NCI-H774 (cell line): ENCODE measurements around the gene HNRNPK.

Experiments used
- DNase-seq: peaks from one replicate; lab custom pipeline; 2025; lab: John Stamatoyannopoulos, UW

HNRNPK gene

GRCh38 chr9:83979812-83980394 is at the start of gene HNRNPK:
Gene HNRNPK, minus strand, starts transcription at chr9:83980215. Its CDS starts 1,963 bp downstream, at chr9:83978252.
- peak; percentile 97 for DNase-seq

GRCh38 chr9:84027201-84027600 is 47.2 kb upstream of the HNRNPK start:
- DNase-seq: no peak

DNA sequence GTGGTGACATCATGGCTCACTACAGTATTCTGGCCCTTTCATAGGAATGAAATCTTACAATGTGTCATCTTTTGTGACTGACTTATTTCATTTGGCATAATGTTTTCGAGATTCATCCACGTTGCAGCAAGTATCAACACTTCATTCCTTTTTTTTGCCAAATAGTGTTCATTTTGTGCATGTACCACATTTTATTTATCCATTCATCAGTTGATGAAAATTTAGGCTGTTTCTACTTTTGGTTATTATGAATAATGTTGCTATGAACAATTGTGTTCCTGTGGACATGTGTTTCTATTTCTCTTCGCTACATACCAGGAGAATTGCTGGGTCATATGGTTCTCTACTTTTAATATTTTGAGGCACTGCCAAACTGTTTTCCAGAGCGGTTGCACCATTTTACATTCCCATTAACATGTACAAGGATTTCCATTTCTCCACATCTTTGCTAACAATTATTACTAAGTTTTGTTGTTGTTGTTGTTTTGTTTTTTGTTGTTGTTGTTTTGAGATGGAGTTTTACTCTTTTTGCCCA is 44.1 kb upstream of the HNRNPK start:
- DNase-seq: no peak

DNA sequence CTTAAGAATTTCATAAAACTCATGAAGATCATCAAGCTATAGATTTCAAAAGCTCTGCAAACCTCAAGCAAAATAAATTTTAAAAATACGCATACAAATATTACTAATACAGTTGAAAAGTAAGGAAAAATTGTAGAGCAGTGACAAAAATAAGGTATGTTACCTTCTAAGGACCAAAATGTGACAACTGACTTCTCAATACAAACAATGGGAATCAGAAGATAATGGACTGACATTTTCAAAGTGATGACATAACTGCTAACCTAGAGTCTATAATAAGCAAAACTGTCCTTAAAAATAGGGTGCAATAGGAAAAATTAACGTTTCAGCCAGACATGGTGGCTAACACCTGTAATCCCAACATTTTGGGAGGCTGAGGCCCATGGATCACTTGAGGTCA is 27.6 kb upstream of the HNRNPK start:
- DNase-seq: no peak

DNA sequence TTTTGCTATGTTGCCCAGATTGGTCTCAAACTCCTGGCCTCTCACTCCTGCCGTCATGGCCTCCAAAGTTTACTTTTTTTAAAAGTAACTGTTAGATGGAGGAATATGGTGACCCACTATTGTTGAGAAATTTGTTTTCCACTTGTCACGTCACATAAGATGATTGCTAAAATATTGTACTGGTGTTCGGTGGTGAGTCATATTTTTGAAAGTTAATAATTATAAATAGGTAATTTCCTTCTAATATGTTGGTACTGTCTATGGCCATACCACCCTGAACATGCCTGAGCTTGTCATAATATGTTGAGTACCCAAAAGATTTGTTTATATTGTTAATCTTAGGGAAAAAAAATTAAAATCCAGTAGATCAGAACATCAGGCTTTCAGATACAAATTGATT is 23.2 kb upstream of the HNRNPK start:
- DNase-seq: no peak

GRCh38 chr9:84002344-84002743 is 22.3 kb upstream of the HNRNPK start:
- no peak for DNase-seq

- DNase-seq: no peak
These were observed 21.6 kb upstream of the HNRNPK start for GRCh38 chr9:84001621-84002020.

- no peak for DNase-seq
These were observed 20.2 kb upstream of the HNRNPK start for GRCh38 chr9:84000186-84000585.

- DNase-seq: no peak
These were observed 19.3 kb upstream of the HNRNPK start for GRCh38 chr9:83999141-83999918.

DNA sequence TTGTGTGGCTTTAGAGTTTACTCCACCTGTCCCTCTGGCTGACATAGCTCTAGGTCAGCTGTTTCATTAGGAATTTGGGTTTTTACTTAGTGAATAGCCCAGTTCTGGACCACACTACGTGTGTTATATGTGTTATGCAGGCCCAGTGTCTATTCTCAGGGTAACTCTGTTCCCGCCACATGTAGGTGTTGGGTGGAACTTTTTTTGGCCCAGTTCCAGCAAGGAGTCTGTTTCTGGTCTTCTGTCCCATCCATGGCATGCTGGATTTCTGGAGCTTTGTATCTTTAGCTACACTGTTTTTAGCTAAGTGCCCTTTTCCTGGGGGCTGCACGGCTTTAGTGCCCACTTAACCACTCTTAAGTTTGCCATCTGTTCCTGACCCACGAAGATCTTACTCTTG is 16.1 kb upstream of the HNRNPK start:
- no peak for DNase-seq

DNA sequence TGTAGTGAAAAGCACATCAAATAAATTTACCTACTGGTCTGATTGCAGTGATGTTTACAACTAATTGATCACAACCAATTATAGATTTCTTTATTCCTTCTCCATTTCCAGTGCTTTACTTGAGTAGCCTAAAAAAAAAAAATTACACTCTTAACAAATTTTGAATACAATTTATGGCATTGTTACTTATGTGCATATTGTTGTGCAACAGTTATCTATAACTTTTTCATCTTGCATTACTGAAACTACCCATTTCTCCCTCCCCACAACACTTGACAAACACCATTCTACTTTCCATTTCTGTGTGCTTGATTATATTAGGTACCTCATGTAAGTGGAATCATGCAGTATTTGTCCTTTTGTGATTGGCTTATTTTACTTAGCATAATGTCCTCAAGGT is 12.9 kb upstream of the HNRNPK start:
- DNase-seq: no peak

DNA sequence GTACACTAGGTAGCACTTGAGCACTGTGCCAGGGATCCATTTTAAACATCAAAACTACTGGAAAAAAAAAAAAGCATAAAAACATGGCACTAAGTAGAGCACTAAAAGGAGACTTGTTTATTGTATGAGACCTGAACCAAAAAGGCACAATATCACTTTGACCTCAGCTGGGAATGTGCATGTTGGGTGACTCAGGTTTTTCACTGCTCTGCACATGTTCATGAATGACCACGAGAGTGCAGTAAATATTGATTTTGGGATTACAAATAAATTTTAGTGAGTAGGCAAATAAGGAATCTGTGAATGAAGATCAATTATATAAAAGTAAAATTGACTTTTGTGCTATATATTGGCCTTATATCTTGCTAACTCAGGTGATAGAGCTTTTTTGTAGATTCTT is 12.4 kb upstream of the HNRNPK start:
- peak; percentile 71 for DNase-seq

DNA sequence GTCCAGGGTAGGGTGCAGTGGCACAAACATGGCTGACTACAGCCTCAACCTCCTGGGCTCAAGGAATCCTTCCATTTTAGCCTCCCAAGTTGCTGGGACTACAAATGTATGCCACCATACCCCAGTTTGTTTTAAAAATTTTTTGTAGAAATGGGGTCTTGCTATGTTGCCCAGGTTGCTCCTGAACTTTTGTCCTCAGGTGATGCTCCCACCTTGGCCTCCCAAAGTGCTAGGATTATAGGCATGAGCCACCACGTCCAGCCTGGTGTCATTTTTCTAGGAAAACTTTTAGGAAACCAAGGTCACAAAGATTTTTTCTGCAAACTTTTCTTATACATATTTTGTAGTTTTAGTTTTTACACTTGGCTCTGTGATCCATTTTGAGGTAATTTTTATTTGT is 11.3 kb upstream of the HNRNPK start:
- no peak for DNase-seq

DNA sequence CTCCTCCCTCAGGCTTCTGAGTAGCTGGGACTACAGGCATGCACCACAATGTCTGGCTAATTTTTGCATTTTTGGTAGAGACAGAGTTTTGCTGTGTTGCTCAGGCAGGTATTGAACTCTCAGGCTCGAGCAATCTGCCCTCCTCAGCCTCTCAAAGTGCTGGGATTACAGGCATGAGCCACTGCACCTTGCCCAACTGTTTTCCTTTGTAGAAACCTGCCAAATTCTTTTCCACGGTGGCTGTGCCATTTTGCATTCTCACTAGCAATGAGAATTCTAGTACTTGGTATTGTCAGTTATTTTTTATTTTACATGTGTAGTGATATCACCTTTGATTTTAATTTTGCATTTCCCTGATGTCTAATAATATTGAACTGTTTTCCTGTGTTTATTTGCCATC is 8.4 kb upstream of the HNRNPK start:
- no peak for DNase-seq

GRCh38 chr9:83987402-83987791 is 7.4 kb upstream of the HNRNPK start:
- DNase-seq: no peak

DNA sequence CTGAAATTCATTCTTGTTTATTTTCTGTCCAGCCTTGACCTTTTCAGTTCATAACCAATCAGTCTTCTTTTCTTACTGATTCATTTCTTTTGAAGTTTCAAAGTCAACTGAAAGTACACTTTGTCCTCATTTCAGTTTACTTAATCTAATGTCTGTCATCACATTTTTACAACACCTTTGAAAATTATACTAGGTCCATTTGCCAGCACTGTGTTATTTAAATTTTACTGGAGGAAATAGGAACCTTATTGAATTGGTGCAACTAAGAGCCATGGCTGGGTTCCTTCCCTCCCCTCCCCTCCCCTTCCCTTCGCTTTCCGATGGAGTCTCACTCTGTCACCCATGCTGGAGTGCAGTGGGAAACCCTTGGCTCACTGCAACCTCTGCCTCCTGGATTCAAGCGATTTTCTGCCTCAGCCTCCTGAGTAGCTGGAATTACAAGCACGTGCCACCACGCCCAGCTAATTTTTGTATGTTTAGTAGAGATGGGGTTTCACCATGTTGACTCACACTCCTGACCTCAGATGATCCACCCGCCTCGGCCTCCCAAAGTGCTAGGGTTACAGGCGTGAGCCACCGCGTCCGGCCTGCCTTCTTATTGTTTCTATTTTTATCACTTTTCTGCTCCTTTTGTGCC is 6.9 kb upstream of the HNRNPK start:
- DNase-seq: no peak

- DNase-seq: no peak
These were observed 6.2 kb upstream of the HNRNPK start for GRCh38 chr9:83986195-83986594.

- DNase-seq: no peak
These were observed 1.3 kb upstream of the HNRNPK start for GRCh38 chr9:83981126-83981871.

DNA sequence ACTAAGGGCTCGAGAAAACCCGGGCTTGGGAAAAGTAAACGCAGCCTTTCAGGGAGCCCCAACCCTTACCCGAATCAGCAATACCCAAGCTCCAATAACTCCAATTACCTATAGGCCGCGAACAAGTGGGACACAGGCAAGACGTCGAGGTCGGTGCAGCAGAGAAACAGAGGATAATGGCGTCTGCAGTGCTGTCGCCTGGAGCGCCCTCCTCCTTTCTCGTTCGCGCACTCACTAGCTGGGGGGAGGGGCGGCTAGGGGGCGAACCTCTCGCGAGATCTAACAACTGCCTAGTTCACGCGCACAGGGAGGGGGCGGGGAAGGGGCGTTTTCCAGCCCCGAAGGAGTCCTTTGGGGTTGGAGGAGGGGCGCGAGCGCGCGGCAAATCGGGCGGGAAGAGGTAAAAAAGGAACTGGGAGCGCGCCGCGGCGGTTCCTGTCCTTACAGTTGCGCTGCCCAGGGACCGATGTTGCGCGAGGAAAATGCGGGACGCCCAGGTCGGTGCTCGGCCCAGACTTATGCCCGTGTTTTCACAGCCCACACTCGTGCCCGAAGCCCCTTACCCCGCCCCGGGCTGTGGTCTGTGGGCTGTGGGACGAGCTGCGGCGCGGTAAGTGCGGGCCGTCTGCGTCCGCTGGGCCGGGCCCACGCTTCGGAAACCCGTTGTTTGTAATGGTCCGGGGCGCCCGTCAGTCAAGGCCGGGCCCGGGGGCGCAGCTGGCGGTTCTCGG is 545 bp upstream of the HNRNPK start, which contains the start of gene RMI1:
TSS of gene RMI1 (plus strand) at position 411 of the 731 bp plus-strand sequence. CDS start 20,182 bp downstream, outside the sequence.
- peak; percentile 97 for DNase-seq

GRCh38 chr9:83978992-83979811 is 813 bp downstream of the HNRNPK start:
- DNase-seq: peak; percentile 68

GRCh38 chr9:83977196-83977595 is 2.8 kb downstream of the HNRNPK start:
- no peak for DNase-seq
